ENCODE measurements around the gene OR1E2. TPM values are rescaled to one million over a fixed set of nuclear protein-coding genes. Genes with fewer than 3 reads are reported as not detected.

OR1E2 gene
- total and polyA plus RNA-seq, 2 of the 13 experiments (the other 11 are each of a cell fraction or from before 2014, with no cell fraction given), result not detected

DNA sequence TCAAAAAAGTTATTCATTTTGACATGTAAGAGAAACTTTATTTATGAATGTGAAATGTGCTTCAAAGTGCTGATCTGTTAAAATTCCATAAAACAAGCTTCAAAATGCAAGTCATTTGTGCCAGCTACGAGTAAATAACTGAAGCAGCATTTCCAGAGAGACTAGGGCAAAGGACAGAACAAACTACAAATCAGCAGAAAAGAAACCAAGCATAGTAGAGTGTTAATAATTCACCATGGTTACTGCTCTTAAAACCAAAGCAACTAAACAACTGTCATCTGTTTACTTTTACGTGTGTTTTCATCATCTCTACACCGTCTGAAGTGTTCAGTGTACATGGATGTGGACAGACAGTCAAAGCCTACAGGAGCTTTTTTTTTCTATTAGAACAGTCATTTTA, 40.6 kb upstream of the OR1E2 start (continued):
- TF ChIP-seq PBX3 (CRISPR knock-in tag; IDR thresholded peaks at IDR 0.05; ENCODE audit: borderline replicate concordance) (no peak), CEBPG (CRISPR knock-in tag; IDR thresholded peaks at IDR 0.05) (peak; percentile 50), ZNF891 (CRISPR knock-in tag; IDR thresholded peaks at IDR 0.05) (no peak), HNF4G (IDR thresholded peaks at IDR 0.05; ENCODE audit: borderline replicate concordance, low read depth, low read length) (peak; percentile 19; the same call in 1 of the 2 replicates), HNF4G (CRISPR knock-in tag; IDR thresholded peaks at IDR 0.05; ENCODE audit: borderline replicate concordance, low read depth) (no peak), SALL1 (CRISPR knock-in tag; IDR thresholded peaks at IDR 0.05) (no peak), SOX5 (CRISPR knock-in tag; IDR thresholded peaks at IDR 0.05; ENCODE audit: borderline replicate concordance) (peak; percentile 58)
- TF ChIP-seq, protein P1, sequence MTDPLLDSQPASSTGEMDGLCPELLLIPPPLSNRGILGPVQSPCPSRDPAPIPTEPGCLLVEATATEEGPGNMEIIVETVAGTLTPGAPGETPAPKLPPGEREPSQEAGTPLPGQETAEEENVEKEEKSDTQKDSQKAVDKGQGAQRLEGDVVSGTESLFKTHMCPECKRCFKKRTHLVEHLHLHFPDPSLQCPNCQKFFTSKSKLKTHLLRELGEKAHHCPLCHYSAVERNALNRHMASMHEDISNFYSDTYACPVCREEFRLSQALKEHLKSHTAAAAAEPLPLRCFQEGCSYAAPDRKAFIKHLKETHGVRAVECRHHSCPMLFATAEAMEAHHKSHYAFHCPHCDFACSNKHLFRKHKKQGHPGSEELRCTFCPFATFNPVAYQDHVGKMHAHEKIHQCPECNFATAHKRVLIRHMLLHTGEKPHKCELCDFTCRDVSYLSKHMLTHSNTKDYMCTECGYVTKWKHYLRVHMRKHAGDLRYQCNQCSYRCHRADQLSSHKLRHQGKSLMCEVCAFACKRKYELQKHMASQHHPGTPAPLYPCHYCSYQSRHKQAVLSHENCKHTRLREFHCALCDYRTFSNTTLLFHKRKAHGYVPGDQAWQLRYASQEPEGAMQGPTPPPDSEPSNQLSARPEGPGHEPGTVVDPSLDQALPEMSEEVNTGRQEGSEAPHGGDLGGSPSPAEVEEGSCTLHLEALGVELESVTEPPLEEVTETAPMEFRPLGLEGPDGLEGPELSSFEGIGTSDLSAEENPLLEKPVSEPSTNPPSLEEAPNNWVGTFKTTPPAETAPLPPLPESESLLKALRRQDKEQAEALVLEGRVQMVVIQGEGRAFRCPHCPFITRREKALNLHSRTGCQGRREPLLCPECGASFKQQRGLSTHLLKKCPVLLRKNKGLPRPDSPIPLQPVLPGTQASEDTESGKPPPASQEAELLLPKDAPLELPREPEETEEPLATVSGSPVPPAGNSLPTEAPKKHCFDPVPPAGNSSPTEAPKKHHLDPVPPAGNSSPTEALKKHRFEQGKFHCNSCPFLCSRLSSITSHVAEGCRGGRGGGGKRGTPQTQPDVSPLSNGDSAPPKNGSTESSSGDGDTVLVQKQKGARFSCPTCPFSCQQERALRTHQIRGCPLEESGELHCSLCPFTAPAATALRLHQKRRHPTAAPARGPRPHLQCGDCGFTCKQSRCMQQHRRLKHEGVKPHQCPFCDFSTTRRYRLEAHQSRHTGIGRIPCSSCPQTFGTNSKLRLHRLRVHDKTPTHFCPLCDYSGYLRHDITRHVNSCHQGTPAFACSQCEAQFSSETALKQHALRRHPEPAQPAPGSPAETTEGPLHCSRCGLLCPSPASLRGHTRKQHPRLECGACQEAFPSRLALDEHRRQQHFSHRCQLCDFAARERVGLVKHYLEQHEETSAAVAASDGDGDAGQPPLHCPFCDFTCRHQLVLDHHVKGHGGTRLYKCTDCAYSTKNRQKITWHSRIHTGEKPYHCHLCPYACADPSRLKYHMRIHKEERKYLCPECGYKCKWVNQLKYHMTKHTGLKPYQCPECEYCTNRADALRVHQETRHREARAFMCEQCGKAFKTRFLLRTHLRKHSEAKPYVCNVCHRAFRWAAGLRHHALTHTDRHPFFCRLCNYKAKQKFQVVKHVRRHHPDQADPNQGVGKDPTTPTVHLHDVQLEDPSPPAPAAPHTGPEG (CRISPR knock-in tag; IDR thresholded peaks at IDR 0.05), result no peak
